ENCODE results near the gene CPT1C.
"Not testable (repeated sequence)": the region's sequence is repeated elsewhere in the genome, so short reads cannot be mapped to it uniquely, and the experiment has no call there.

Gene CPT1C

GRCh38 chr19:49704888-49705642 is 14.1 kb downstream of the CPT1C start:
- DNase-seq (ENCODE audit: low read depth): no peak

- DNase-seq (ENCODE audit: low read depth): no peak
Observed at GRCh38 chr19:49705919-49706318, 15.0 kb downstream of the CPT1C start.

- no peak for DNase-seq (ENCODE audit: low read depth)
Observed at GRCh38 chr19:49710372-49710951, 19.5 kb downstream of the CPT1C start.

GRCh38 chr19:49712397-49712859 is 21.5 kb downstream of the CPT1C start:
- DNase-seq (ENCODE audit: low read depth): no peak

- DNase-seq (ENCODE audit: low read depth): no peak
Observed at GRCh38 chr19:49713236-49713845, 22.4 kb downstream of the CPT1C start.

GRCh38 chr19:49716154-49716553 is 25.2 kb downstream of the CPT1C start:
- DNase-seq (ENCODE audit: low read depth): no peak

- DNase-seq (ENCODE audit: low read depth): no peak
Observed at GRCh38 chr19:49718511-49718910, 27.6 kb downstream of the CPT1C start.

- DNase-seq (ENCODE audit: low read depth): no peak
Observed at GRCh38 chr19:49718991-49719390, 28.1 kb downstream of the CPT1C start.

GRCh38 chr19:49719420-49719819 is 28.5 kb downstream of the CPT1C start:
- DNase-seq (ENCODE audit: low read depth): not testable (repeated sequence)

- DNase-seq (ENCODE audit: low read depth): no peak
Observed at GRCh38 chr19:49727217-49728030, 36.5 kb downstream of the CPT1C start.

GRCh38 chr19:49730166-49730565 is 39.2 kb downstream of the CPT1C start:
- no peak for DNase-seq (ENCODE audit: low read depth)

GRCh38 chr19:49738268-49738667 is 47.4 kb downstream of the CPT1C start:
- no peak for DNase-seq (ENCODE audit: low read depth)

GRCh38 chr19:49739098-49739497 is 48.2 kb downstream of the CPT1C start:
- DNase-seq (ENCODE audit: low read depth): no peak

- DNase-seq (ENCODE audit: low read depth): no peak
Observed at GRCh38 chr19:49739933-49740332, 49.0 kb downstream of the CPT1C start.

- DNase-seq (ENCODE audit: low read depth): no peak
Observed at GRCh38 chr19:49741210-49741844, 50.4 kb downstream of the CPT1C start.

GRCh38 chr19:49744946-49745381 is 54.0 kb downstream of the CPT1C start:
- DNase-seq (ENCODE audit: low read depth): no peak

GRCh38 chr19:49746206-49746958 is 55.5 kb downstream of the CPT1C start:
- DNase-seq (ENCODE audit: low read depth): no peak

- no peak for DNase-seq (ENCODE audit: low read depth)
Observed at GRCh38 chr19:49749055-49749716, 58.3 kb downstream of the CPT1C start.

- no peak for DNase-seq (ENCODE audit: low read depth)
Observed at GRCh38 chr19:49749771-49750170, 58.9 kb downstream of the CPT1C start.

GRCh38 chr19:49752701-49753100 is 61.8 kb downstream of the CPT1C start:
- DNase-seq (ENCODE audit: low read depth): no peak

GRCh38 chr19:49755956-49756355 is 65.0 kb downstream of the CPT1C start:
- no peak for DNase-seq (ENCODE audit: low read depth)
